ENCODE measurements around the gene CPNE7. TPM values are rescaled to one million over a fixed set of nuclear protein-coding genes. Genes with fewer than 3 reads are reported as not detected.

The CPNE7 gene
- total and polyA plus RNA-seq, 9 of the 15 experiments (the other 6 are each of a cell fraction or from before 2014, with no cell fraction given) = 0.30 to 73.4 (median 32.7) TPM

DNA sequence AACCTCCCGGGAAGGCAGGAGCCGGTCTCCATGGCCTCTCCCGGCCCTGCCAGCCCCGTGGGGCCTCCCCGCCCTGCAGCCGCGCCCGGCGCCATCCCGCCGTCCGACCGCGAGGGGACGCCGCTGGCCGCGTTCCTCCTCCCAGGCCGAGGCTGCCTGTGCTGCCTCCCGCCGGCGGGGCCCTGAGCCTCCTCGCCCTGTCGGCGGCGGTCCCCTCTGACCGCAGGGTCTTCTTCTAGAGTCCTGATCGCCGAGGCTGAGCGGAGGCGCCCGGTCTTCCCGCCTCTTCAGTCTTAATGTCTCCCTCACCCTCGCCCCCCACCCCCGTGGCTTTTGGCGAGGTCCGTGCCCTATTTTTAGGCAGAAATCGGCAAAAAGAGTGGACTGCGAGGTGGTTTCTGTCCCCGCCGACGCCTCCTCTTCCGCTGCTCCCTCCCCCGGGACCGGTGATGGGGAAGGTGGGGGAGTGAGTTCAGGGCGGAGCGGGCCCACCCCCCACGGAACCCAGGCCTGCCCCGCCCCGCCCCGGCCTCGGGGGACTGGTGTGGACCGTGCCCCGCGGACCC, 794 bp upstream of the CPNE7 start:
- peaks cover 5 to 65% of the 10 kb centered on the region in 2 experiments for H3K4me1 ChIP-seq (replicated peaks in 1 of 2; ENCODE audit: control insufficient read depth in 2 of 2, insufficient read depth in 2 of 2, low read length in 2 of 2)
- H3K9me1 ChIP-seq (ENCODE audit: control insufficient read depth, insufficient read depth, low read length) = peaks cover 4% of the 10 kb centered on the region
- intact Hi-C loops (cut with micrococcal nuclease) = loop anchor here (2.0 to 10.0 kb wide), 2 partner anchors 70 to 92 kb away; no protein-coding TSS in a partner anchor
- peak; percentile 86 to 93 (median 87) for DNase-seq (ENCODE audit: extremely low read depth in 1 of 4, low spot score in 3 of 4)
- H3K27ac ChIP-seq (ENCODE audit: extremely low read depth, low read depth, low read length) = peak overlapping the region; percentile 72
- H3K27me3 ChIP-seq (ENCODE audit: control insufficient read depth in 2 of 2, insufficient read depth in 2 of 2, low read length in 2 of 2) = no peaks in the 10 kb centered on the region
- H3K4me3 ChIP-seq = peak overlapping the region; percentile 57
- in situ Hi-C loops (cut with MboI) = no loop called here
- peaks cover 7% of the 10 kb centered on the region for H3K9me3 ChIP-seq (replicated peaks; ENCODE audit: control insufficient read depth, insufficient read depth, low read depth, low read length)
- WGBS (ENCODE audit: insufficient coverage, low coverage, missing lambda C conversion rate) = 2% methylated on average over 30 of the region's 55 CpGs
- H3K4me2 ChIP-seq (ENCODE audit: insufficient read depth, low read length) = peak overlapping the region; percentile 69
- no TSS peak for BruUV-seq (replicated peaks)
- peak overlapping the region; percentile 71 to 98 for H3K9ac ChIP-seq (ENCODE audit: insufficient read depth in 1 of 2, low read depth in 2 of 2, low read length in 2 of 2)
- H2AFZ ChIP-seq (ENCODE audit: low read depth, low read length) = peak overlapping the region; percentile 86
- H3K79me2 ChIP-seq (ENCODE audit: control insufficient read depth, insufficient read depth, low read length) = peaks cover 29% of the 10 kb centered on the region
- ChIA-PET CTCF (ENCODE audit: low intra/inter-chr PET ratio) (interaction anchor here (1.4 to 1.6 kb wide), 2 partner anchors 67 to 93 kb away, joined by 4 to 8 read pairs; no protein-coding TSS in a partner anchor), POLR2A (interaction anchor here (0.5 to 1.7 kb wide), 3 partner anchors 8 to 10 kb away, joined by 3 to 15 read pairs (median 7); no protein-coding TSS in a partner anchor)
- peaks cover 27% of the 10 kb centered on the region for H3K36me3 ChIP-seq (ENCODE audit: control insufficient read depth, insufficient read depth, low read length)
- FAIRE-seq = peak; percentile 80
- peak; percentile 95 for ATAC-seq
- no peaks in the 10 kb centered on the region for H4K20me1 ChIP-seq (replicated peaks; ENCODE audit: control insufficient read depth, insufficient read depth, low read length)
- TF ChIP-seq, protein P1, sequence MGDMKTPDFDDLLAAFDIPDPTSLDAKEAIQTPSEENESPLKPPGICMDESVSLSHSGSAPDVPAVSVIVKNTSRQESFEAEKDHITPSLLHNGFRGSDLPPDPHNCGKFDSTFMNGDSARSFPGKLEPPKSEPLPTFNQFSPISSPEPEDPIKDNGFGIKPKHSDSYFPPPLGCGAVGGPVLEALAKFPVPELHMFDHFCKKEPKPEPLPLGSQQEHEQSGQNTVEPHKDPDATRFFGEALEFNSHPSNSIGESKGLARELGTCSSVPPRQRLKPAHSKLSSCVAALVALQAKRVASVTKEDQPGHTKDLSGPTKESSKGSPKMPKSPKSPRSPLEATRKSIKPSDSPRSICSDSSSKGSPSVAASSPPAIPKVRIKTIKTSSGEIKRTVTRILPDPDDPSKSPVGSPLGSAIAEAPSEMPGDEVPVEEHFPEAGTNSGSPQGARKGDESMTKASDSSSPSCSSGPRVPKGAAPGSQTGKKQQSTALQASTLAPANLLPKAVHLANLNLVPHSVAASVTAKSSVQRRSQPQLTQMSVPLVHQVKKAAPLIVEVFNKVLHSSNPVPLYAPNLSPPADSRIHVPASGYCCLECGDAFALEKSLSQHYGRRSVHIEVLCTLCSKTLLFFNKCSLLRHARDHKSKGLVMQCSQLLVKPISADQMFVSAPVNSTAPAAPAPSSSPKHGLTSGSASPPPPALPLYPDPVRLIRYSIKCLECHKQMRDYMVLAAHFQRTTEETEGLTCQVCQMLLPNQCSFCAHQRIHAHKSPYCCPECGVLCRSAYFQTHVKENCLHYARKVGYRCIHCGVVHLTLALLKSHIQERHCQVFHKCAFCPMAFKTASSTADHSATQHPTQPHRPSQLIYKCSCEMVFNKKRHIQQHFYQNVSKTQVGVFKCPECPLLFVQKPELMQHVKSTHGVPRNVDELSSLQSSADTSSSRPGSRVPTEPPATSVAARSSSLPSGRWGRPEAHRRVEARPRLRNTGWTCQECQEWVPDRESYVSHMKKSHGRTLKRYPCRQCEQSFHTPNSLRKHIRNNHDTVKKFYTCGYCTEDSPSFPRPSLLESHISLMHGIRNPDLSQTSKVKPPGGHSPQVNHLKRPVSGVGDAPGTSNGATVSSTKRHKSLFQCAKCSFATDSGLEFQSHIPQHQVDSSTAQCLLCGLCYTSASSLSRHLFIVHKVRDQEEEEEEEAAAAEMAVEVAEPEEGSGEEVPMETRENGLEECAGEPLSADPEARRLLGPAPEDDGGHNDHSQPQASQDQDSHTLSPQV (IDR thresholded peaks at IDR 0.05) = peak; percentile 38; the same call in 1 of the 2 replicates
- TF ChIP-seq E2F3 (CRISPR knock-in tag; IDR thresholded peaks at IDR 0.05) (peak; percentile 13; the same call in 1 of the 2 replicates), POLR2A (conservative IDR thresholded peaks at IDR 0.05) (peak; percentile 73; the same call in 1 of the 2 replicates), ZBTB7A (IDR thresholded peaks at IDR 0.05; ENCODE audit: borderline replicate concordance, control insufficient read depth, low read depth, low read length) (peak; percentile 93; the same call in 1 of the 2 replicates), ZNF583 (CRISPR knock-in tag; IDR thresholded peaks at IDR 0.05) (0 out of 2 replicates have a peak, but pooled peaks have one; percentile 37)
- TF ChIP-seq, protein P2, sequence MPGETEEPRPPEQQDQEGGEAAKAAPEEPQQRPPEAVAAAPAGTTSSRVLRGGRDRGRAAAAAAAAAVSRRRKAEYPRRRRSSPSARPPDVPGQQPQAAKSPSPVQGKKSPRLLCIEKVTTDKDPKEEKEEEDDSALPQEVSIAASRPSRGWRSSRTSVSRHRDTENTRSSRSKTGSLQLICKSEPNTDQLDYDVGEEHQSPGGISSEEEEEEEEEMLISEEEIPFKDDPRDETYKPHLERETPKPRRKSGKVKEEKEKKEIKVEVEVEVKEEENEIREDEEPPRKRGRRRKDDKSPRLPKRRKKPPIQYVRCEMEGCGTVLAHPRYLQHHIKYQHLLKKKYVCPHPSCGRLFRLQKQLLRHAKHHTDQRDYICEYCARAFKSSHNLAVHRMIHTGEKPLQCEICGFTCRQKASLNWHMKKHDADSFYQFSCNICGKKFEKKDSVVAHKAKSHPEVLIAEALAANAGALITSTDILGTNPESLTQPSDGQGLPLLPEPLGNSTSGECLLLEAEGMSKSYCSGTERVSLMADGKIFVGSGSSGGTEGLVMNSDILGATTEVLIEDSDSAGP (CRISPR knock-in tag; IDR thresholded peaks at IDR 0.05) = no peak
- TF ChIP-seq, protein P3, sequence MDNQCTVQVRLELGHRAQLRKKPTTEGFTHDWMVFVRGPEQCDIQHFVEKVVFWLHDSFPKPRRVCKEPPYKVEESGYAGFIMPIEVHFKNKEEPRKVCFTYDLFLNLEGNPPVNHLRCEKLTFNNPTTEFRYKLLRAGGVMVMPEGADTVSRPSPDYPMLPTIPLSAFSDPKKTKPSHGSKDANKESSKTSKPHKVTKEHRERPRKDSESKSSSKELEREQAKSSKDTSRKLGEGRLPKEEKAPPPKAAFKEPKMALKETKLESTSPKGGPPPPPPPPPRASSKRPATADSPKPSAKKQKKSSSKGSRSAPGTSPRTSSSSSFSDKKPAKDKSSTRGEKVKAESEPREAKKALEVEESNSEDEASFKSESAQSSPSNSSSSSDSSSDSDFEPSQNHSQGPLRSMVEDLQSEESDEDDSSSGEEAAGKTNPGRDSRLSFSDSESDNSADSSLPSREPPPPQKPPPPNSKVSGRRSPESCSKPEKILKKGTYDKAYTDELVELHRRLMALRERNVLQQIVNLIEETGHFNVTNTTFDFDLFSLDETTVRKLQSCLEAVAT (IDR thresholded peaks at IDR 0.05) = peak in 1 of 2 experiments; percentile 55; a peak in 1 of 4 replicates

Measured in K562 (cell line).